Spinal cord (tissue), 10 donors: ENCODE data around the gene TEX264. TPM values are rescaled to one million over a fixed set of nuclear protein-coding genes. Genes with fewer than 3 reads are reported as not detected.

Source experiments
- DNase-seq, 6 donors: peaks; one replicate each; pipeline versions ENCODE4 v3.0.0 to v3.0.0-alpha.2; 2013 to 2015; ENCODE audit warnings: low spot score in 6 of 6, low read depth in 4 of 6
- H3K27ac ChIP-seq: one replicate; pipeline ENCODE4 v1.5.1; 2013; ENCODE audit warnings: low read depth, low read length, control low read depth
- H3K27me3 ChIP-seq: one replicate; pipeline ENCODE4 v1.6.1; 2013; ENCODE audit warnings: low read length; ENCODE audit not compliant: control insufficient read depth, insufficient read depth
- H3K36me3 ChIP-seq: one replicate; pipeline ENCODE4 v1.6.1; 2013; ENCODE audit warnings: low read length; ENCODE audit not compliant: control insufficient read depth, insufficient read depth
- H3K4me1 ChIP-seq: one replicate; pipeline ENCODE4 v1.6.1; 2013; ENCODE audit warnings: low read length; ENCODE audit not compliant: control insufficient read depth, insufficient read depth
- H3K4me3 ChIP-seq: one replicate; pipeline ENCODE4 v1.5.1; 2013; ENCODE audit warnings: low read depth, low read length, control low read depth
- H3K9me3 ChIP-seq: one replicate; pipeline ENCODE4 v1.6.1; 2013; ENCODE audit warnings: low read length; ENCODE audit not compliant: control insufficient read depth, insufficient read depth
- WGBS: methylation state at CpG from one replicate; pipeline ENCODE4 v1.1.5; 2013; ENCODE audit warnings: missing lambda C conversion rate; ENCODE audit not compliant: insufficient coverage; 5-methylcytosine and 5-hydroxymethylcytosine counted together
- polyA plus RNA-seq, 2 donors: library from polyadenylated mRNA; unstranded; fragments of 120-200 nt; gene quantifications; one replicate each; pipeline ENCODE4 v1.2.1, GENCODE V29; 2013; ENCODE audit not compliant: insufficient read length in 2 of 2
- total RNA-seq, 2 donors: library from RNA; depleted of rRNA in 1 of 2; stranded (reverse); fragments of 120-200 nt in 1 of 2; fragments of >200 nt in 1 of 2; gene quantifications; one replicate each; pipeline versions ENCODE4 v1.2.3 to v1.2.4, GENCODE V29; 2013 to 2014
- donor health status: healthy.

TEX264 gene
- total and polyA plus RNA-seq, 4 donors, result 24.7 to 58.0 (median 48.4) TPM

DNA sequence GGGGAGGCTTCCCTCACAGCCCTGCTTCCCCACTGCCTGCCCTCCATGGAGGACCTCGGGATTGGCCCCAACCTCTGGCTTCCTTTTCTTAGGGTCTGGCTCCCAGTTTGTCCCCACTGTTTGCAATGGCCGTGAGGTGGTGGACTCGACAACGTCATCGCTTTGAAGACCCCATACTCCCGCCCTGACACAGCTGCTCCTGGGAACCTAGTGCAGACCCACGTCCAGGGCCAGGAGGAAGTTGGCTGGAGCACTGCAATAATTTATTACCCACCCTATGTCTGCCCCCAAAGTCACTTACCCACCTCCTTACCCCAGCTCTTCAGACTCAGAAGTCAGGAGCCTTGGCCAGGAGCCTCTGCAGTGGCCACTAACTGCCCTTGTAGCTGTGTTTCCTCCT is 46.9 kb downstream of the TEX264 start:
- H3K36me3 ChIP-seq, result peaks cover 31% of the 10 kb centered on the region
- H3K9me3 ChIP-seq, result no peaks in the 10 kb centered on the region
- peaks cover 8% of the 10 kb centered on the region for H3K4me1 ChIP-seq
- no peak overlapping the region for H3K27ac ChIP-seq
- DNase-seq, result no peak
- H3K27me3 ChIP-seq, result no peaks in the 10 kb centered on the region
- 80% methylated on average over 7 of the region's 7 CpGs for WGBS
- H3K4me3 ChIP-seq, result no peak overlapping the region

DNA sequence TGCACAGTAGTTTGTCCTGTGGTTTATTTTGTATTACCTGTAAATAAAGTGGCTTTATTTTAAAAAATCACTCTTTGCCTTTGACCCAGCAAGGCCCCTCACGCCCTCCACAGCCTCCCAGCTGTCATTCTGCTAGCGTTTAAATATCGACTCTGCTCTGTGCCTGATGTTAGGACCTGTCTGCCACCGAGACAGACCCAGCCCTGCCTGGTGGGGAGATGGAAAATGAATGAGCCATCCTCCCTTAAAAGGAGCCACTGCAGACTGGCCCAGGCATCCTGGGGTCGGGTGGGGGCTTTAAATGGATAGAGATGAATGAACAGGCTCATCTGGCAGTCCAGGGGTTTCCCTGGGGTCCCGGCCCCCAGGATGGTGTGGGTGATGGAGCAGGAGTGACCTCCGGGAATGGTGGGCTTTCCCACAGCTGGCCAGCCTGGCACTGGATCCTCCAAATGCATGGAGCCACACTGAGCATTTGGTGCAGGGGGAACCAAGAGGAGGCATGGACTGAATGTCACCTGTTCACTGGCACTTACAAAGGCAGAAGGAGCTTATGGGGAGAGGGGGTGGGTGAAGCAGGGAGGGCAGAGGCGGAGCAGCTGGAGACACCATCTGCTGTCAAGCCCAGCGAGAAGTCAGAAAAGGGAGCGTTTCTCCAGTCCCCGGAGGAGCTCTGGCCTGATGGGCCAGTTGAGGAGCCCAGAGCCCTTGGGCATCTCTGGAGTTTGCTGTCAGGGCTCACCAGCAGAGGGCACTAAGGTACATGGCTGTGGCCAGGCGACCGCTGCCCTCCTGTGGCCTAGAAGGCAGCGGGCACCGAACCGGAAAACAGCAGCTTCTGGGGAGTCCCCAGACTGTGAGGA is 47.7 kb downstream of the TEX264 start:
- Histone ChIP-seq H3K4me3 (no peak overlapping the region), H3K27me3 (no peaks in the 10 kb centered on the region), H3K27ac (no peak overlapping the region), H3K4me1 (peaks cover 8% of the 10 kb centered on the region), H3K9me3 (no peaks in the 10 kb centered on the region), H3K36me3 (peaks cover 25% of the 10 kb centered on the region)
- 36% methylated on average over 15 of the region's 16 CpGs for WGBS
- peak in 3 of 6 donors; percentile 20 to 76 (median 42) for DNase-seq

DNA sequence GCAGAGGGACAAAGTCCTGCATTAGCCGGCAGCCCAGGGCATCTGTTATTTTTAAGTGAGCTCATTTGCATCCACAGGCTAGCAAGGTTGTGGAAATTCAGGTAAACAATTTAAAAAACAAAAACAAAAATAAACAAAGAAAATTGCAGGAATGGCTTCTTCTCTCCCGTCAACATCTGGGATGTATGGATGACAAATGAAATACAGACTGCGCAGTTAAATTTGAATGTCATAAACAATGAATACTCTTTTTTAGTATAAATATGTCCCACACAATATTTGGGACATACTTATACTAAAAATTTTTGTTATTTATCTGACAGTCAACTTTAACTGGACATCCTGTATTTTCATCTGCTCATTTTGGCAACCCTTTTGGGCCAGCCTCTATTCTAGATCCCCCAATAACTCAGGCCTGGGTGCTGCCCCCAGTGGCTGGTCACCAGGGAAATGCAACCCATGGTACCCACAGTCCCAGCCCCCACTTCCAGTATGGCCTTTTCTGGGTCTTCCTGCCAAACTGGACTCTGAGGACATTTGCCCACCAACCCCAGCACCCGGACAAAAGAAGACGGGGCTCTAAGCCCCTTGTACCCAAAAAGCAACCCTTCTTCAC is 48.5 kb downstream of the TEX264 start:
- H3K36me3 ChIP-seq, result peaks cover 25% of the 10 kb centered on the region
- no peak for DNase-seq
- no peak overlapping the region for H3K4me3 ChIP-seq
- H3K27me3 ChIP-seq, result no peaks in the 10 kb centered on the region
- H3K4me1 ChIP-seq, result peaks cover 8% of the 10 kb centered on the region
- WGBS, result 70% methylated on average over 3 of the region's 5 CpGs
- no peak overlapping the region for H3K27ac ChIP-seq
- no peaks in the 10 kb centered on the region for H3K9me3 ChIP-seq

- H3K27me3 ChIP-seq, result no peaks in the 10 kb centered on the region
- peaks cover 8% of the 10 kb centered on the region for H3K4me1 ChIP-seq
- no peak for DNase-seq
- H3K9me3 ChIP-seq, result no peaks in the 10 kb centered on the region
- H3K4me3 ChIP-seq, result no peak overlapping the region
- H3K27ac ChIP-seq, result no peak overlapping the region
- 86% methylated on average over 9 of the region's 12 CpGs for WGBS
- peaks cover 19% of the 10 kb centered on the region for H3K36me3 ChIP-seq
Observed at GRCh38 chr3:51720292-51721061, 49.4 kb downstream of the TEX264 start.

DNA sequence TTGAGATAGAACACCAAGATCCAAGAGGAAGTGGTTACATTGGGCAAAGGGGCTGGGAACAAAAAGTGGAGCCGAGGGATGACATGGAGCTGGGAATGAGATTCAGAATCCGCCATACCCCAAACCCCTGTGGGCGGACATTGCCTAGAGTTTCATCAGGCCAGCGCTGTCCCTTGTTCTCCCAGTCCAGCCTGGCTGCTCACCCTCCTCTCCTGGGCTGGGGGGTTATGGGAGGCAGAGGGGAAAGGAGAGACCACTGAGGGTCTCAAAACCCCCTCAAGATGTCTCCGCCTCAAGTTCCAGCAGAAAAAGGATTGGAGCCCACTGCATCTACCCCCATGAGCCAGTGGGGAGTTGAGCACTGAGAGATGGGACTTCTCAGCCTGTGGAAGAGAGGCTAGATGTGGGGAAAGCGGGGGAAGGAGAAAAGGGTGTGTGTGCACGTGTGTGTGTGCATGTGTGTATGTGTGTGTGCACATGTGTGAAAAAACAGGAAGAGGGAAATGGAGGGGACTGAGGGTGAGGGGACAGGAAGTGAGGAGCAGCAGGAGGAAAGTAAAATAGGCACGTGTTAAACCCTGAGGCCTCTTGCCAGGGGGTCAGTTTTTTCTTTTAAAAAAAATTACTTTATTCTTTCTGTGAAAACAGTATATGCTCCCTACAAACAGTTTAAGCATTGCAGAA is 50.2 kb downstream of the TEX264 start:
- no peak overlapping the region for H3K27ac ChIP-seq
- H3K4me1 ChIP-seq, result peaks cover 8% of the 10 kb centered on the region
- 80% methylated on average over 3 of the region's 8 CpGs for WGBS
- H3K9me3 ChIP-seq, result no peaks in the 10 kb centered on the region
- H3K27me3 ChIP-seq, result no peaks in the 10 kb centered on the region
- H3K36me3 ChIP-seq, result peaks cover 15% of the 10 kb centered on the region
- no peak for DNase-seq
- no peak overlapping the region for H3K4me3 ChIP-seq

- no peak overlapping the region for H3K27ac ChIP-seq
- H3K4me3 ChIP-seq, result no peak overlapping the region
- H3K36me3 ChIP-seq, result peaks cover 9% of the 10 kb centered on the region
- DNase-seq, result no peak
- WGBS, result 85% methylated on average over 3 of the region's 4 CpGs
- H3K4me1 ChIP-seq, result peaks cover 8% of the 10 kb centered on the region
- no peaks in the 10 kb centered on the region for H3K27me3 ChIP-seq
- no peaks in the 10 kb centered on the region for H3K9me3 ChIP-seq
Observed at GRCh38 chr3:51722362-51722761, 51.3 kb downstream of the TEX264 start.

DNA sequence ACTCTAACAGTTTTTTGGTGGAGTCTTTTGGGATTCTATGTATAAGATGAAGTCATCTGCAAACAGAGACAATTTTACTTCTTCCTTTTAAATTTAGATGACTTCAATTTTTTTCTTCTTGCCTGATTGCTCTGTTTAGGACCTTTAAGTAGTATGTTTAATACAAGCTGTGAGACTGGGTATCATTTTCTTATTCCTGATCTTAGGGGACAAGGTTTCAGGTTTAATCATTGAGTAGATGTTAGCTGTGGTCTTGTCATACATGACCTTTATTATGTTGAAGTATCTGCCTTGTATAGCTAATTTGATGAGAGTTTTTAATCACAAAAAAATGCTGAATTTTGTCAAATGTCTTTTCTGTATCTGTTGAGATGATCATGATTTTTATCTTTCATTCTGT is 56.4 kb downstream of the TEX264 start:
- Histone ChIP-seq H3K36me3 (no peaks in the 10 kb centered on the region), H3K4me1 (no peaks in the 10 kb centered on the region), H3K9me3 (no peaks in the 10 kb centered on the region), H3K27me3 (no peaks in the 10 kb centered on the region), H3K27ac (no peak overlapping the region), H3K4me3 (no peak overlapping the region)
- no peak for DNase-seq

GRCh38 chr3:51729042-51729633 is 58.1 kb downstream of the TEX264 start:
- Histone ChIP-seq H3K4me1 (no peaks in the 10 kb centered on the region), H3K9me3 (no peaks in the 10 kb centered on the region), H3K4me3 (no peak overlapping the region), H3K27me3 (no peaks in the 10 kb centered on the region), H3K36me3 (no peaks in the 10 kb centered on the region), H3K27ac (no peak overlapping the region)
- no peak for DNase-seq

DNA sequence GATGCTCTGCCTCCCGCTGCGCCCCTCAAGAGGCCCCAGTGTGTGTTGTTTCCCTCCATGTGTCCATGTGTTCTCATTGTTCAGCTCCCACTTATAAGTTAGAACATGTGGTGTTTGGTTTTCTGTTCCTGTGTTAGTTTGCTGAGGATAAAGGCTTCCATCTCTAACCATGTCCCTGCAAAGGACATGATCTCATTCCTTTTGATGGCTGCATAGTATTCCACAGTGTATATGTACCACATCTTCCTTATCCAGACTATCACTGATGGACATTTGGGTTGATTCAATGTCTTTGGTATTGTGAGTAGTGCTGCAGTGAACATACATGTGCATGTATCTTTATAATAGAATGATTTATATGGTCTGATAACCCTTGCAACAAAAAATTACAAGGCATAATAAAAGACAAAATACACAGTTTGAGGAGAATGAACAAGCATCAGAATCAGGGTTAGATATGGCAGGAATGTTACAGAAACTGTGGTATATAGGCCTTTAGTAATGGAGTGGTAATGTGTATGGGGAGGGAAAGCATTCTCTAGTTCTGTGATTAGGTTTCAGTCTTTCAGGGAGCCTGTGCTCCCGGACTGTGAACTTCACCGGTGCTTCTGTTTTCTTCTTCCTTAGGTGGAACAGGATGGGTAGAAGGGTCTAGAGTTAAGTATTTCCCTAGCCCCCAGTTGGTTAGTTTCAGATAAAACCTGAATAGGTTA is 63.0 kb downstream of the TEX264 start:
- H3K27me3 ChIP-seq, result no peaks in the 10 kb centered on the region
- no peaks in the 10 kb centered on the region for H3K4me1 ChIP-seq
- no peaks in the 10 kb centered on the region for H3K9me3 ChIP-seq
- WGBS, result 86% methylated on average over 2 of the region's 4 CpGs
- H3K4me3 ChIP-seq, result no peak overlapping the region
- H3K36me3 ChIP-seq, result no peaks in the 10 kb centered on the region
- no peak for DNase-seq
- H3K27ac ChIP-seq, result no peak overlapping the region
